Measurements from ENCODE around the gene KCNH1. TPM values are rescaled to one million over a fixed set of nuclear protein-coding genes. Genes with fewer than 3 reads are reported as not detected.

Gene KCNH1
- total and polyA plus RNA-seq, 9 of the 15 experiments (the other 6 are each of a cell fraction or from before 2014, with no cell fraction given), result not detected

DNA sequence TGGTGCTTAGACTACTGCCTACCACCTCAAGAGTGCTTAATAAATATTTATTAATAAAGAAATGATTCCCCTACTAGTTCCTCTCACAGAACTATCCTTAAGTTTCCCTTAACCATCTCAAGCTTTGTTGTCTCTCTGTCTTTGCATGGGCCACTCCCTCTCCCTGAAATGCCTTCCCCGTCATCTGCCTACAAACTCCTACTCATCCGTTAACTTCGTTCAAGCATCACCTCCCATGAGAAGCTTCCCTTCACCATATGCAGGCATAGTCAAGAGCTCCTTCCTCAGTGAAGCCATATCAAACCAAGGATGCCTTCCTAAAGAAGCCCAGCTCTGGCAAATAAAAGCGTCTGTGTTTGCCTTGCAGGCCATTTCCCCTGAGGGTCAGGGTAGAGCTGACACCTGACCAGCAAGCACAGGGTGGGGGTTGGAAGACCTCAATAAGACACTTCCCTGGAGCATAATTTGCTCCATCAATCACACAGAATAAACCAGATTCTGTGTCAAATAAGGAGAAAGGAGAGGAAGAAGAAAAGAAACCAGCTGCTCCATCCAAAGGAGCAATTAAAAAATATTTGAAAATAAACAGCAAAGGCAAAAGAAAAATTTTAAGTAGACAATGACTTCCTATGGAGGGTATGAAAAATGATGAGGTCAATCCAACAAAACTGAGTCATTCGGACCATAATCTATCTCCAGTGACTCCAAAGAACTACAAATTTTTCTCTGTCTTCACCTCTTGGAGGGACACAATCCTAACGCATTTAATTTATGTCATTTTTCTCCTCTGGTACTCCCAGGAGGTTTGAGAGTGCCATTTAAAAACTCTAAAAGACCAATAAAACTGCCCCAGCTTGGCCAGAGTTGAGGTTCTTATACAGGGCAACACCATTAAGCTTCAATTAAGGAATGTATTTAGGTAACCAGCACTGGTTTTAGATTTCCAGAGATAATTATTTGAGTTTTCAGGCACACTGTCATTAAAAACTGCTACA is 303.6 kb downstream of the KCNH1 start:
- ChIA-PET CTCF (ENCODE audit: low intra/inter-chr PET ratio) (no interaction called here), POLR2A (interaction anchor here (0.7 to 1.0 kb wide), 2 partner anchors 15 to 341 kb away, joined by 3 read pairs; no protein-coding TSS in a partner anchor)
- TF ChIP-seq, protein P1, sequence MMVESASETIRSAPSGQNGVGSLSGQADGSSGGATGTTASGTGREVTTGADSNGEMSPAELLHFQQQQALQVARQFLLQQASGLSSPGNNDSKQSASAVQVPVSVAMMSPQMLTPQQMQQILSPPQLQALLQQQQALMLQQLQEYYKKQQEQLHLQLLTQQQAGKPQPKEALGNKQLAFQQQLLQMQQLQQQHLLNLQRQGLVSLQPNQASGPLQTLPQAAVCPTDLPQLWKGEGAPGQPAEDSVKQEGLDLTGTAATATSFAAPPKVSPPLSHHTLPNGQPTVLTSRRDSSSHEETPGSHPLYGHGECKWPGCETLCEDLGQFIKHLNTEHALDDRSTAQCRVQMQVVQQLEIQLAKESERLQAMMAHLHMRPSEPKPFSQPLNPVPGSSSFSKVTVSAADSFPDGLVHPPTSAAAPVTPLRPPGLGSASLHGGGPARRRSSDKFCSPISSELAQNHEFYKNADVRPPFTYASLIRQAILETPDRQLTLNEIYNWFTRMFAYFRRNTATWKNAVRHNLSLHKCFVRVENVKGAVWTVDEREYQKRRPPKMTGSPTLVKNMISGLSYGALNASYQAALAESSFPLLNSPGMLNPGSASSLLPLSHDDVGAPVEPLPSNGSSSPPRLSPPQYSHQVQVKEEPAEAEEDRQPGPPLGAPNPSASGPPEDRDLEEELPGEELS (CRISPR knock-in tag; IDR thresholded peaks at IDR 0.05; ENCODE audit: borderline replicate concordance), result no peak
- TF ChIP-seq POLR2AphosphoS5 (IDR thresholded peaks at IDR 0.05; ENCODE audit: control insufficient read depth, insufficient read depth, low read depth, low read length), result no peak
- TF ChIP-seq GABPA (tag; conservative IDR thresholded peaks at IDR 0.05; ENCODE audit: low read depth), result no peak
- no peak for TF ChIP-seq EWSR1 (IDR thresholded peaks at IDR 0.05; ENCODE audit: borderline replicate concordance, low read depth, partially characterized antibody)
- no peak for TF ChIP-seq SIRT6 (IDR thresholded peaks at IDR 0.05; ENCODE audit: low read depth, low read length)
- no peak for TF ChIP-seq ELK1 (CRISPR knock-in tag; IDR thresholded peaks at IDR 0.05)
- TF ChIP-seq SMAD1 (IDR thresholded peaks at IDR 0.05; ENCODE audit: low read depth, low read length, partially characterized antibody), result no peak
- no peak for TF ChIP-seq ZNF589 (CRISPR knock-in tag; IDR thresholded peaks at IDR 0.05; ENCODE audit: low read depth)
- TF ChIP-seq C11orf30 (IDR thresholded peaks at IDR 0.05; ENCODE audit: low read depth), result no peak
- no peak for TF ChIP-seq RBM25 (IDR thresholded peaks at IDR 0.05; ENCODE audit: low read depth, low read length, severe bottlenecking)
- no peak for TF ChIP-seq IRF9 (tag; IDR thresholded peaks at IDR 0.05)
- no peak for TF ChIP-seq RUNX1 (IDR thresholded peaks at IDR 0.05; ENCODE audit: low read depth)
- FAIRE-seq, result no peak
- no peak overlapping the region for H3K4me2 ChIP-seq (ENCODE audit: insufficient read depth, low read length)
- in situ Hi-C loops (cut with MboI), result no loop called here
- H3K36me3 ChIP-seq (ENCODE audit: control insufficient read depth, insufficient read depth, low read length), result no peaks in the 10 kb centered on the region
- no peak overlapping the region for H3K9ac ChIP-seq (ENCODE audit: insufficient read depth in 1 of 2, low read depth in 2 of 2, low read length in 2 of 2)
- ATAC-seq, result no peak
- WGBS (ENCODE audit: insufficient coverage, low coverage, missing lambda C conversion rate), result 0% methylated on average over 6 of the region's 6 CpGs
- H3K4me3 ChIP-seq, result no peak overlapping the region
- no peaks in the 10 kb centered on the region for H3K9me1 ChIP-seq (ENCODE audit: control insufficient read depth, insufficient read depth, low read length)
- H3K27ac ChIP-seq (ENCODE audit: extremely low read depth, low read depth, low read length), result no peak overlapping the region
- intact Hi-C loops (cut with micrococcal nuclease), result no loop called here
- no peak overlapping the region for H2AFZ ChIP-seq (ENCODE audit: low read depth, low read length)
- no peak for DNase-seq (ENCODE audit: extremely low read depth in 1 of 4, low spot score in 3 of 4)
- no TSS peak for BruUV-seq (replicated peaks)
- H3K79me2 ChIP-seq (ENCODE audit: control insufficient read depth, insufficient read depth, low read length), result no peaks in the 10 kb centered on the region
- H3K27me3 ChIP-seq (ENCODE audit: control insufficient read depth in 2 of 2, insufficient read depth in 2 of 2, low read length in 2 of 2), result no peaks in the 10 kb centered on the region
- no peaks in the 10 kb centered on the region for H3K9me3 ChIP-seq (replicated peaks; ENCODE audit: control insufficient read depth, insufficient read depth, low read depth, low read length)
- no peaks in the 10 kb centered on the region for H3K4me1 ChIP-seq (replicated peaks in 1 of 2; ENCODE audit: control insufficient read depth in 2 of 2, insufficient read depth in 2 of 2, low read length in 2 of 2)
- H4K20me1 ChIP-seq (replicated peaks; ENCODE audit: control insufficient read depth, insufficient read depth, low read length), result no peaks in the 10 kb centered on the region
